Measurements from ENCODE around the gene CDH4.

CDH4 gene

DNA sequence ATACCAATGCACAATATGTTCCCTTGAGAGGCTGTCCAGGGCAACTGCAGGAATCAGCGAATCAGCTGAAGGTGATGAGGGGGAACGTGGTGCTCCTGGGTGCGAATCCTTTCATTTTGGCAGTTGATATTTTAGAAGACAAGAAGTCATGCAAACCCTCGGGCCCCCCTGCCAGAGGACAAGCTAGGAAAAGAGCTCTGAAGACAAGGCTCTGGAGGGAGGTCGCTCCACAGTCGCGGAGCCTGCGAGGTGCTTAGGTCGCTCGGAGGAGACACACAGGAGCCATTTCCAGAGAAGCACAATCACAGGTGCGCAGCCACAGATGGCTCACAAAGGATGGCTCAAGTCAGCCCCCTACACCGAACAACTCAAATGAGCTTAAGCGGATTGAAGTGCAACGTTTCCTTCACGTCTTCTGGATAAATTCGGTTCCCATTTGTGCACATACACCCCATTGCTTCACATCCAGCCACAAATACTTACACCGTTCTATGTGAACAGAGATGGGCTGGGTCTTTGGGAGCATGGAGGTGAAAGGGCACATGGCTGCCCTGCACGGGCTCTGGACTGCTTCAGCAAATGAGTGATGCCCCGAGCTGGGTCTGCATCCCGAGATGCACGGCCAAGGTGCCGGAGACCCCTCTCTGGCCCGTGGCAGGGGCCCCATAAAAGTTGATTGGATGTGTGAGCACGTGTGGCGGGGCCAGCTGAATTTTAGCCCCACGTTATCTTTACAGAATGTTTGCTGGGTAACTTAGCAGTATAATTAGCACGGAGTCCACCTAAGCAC is 527.3 kb downstream of the CDH4 start:
- H3K4me3 ChIP-seq (replicated peaks; ENCODE audit: low read depth, low read length): no peak overlapping the region
- TF ChIP-seq, protein P1, sequence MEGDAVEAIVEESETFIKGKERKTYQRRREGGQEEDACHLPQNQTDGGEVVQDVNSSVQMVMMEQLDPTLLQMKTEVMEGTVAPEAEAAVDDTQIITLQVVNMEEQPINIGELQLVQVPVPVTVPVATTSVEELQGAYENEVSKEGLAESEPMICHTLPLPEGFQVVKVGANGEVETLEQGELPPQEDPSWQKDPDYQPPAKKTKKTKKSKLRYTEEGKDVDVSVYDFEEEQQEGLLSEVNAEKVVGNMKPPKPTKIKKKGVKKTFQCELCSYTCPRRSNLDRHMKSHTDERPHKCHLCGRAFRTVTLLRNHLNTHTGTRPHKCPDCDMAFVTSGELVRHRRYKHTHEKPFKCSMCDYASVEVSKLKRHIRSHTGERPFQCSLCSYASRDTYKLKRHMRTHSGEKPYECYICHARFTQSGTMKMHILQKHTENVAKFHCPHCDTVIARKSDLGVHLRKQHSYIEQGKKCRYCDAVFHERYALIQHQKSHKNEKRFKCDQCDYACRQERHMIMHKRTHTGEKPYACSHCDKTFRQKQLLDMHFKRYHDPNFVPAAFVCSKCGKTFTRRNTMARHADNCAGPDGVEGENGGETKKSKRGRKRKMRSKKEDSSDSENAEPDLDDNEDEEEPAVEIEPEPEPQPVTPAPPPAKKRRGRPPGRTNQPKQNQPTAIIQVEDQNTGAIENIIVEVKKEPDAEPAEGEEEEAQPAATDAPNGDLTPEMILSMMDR (IDR thresholded peaks at IDR 0.05; ENCODE audit: low read length, missing control alignments): no peak
- no peak for DNase-seq (ENCODE audit: low read depth)

DNA sequence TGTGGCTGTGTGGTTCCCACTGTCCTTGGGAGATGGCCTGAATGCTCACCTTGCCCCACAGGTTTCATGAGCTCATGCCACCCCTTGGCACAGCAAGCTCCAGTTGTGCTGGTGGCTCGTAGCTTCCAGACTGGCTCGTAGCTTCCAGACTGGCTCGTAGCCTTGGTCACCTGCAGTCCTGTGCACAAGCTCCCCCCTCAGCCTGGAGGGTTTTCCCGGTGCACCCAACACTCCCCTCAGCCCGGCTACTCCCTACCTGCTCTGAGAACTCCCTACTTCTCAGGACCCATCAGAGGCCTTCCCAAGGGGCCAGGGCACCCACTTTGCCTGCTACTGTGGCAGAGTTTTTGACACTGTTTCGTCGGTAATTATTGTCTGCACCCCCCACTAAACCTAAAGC is 528.0 kb downstream of the CDH4 start:
- TF ChIP-seq, protein P1 (IDR thresholded peaks at IDR 0.05; ENCODE audit: low read length, missing control alignments): no peak
- DNase-seq (ENCODE audit: low read depth): no peak
- H3K4me3 ChIP-seq (replicated peaks; ENCODE audit: low read depth, low read length): no peak overlapping the region

DNA sequence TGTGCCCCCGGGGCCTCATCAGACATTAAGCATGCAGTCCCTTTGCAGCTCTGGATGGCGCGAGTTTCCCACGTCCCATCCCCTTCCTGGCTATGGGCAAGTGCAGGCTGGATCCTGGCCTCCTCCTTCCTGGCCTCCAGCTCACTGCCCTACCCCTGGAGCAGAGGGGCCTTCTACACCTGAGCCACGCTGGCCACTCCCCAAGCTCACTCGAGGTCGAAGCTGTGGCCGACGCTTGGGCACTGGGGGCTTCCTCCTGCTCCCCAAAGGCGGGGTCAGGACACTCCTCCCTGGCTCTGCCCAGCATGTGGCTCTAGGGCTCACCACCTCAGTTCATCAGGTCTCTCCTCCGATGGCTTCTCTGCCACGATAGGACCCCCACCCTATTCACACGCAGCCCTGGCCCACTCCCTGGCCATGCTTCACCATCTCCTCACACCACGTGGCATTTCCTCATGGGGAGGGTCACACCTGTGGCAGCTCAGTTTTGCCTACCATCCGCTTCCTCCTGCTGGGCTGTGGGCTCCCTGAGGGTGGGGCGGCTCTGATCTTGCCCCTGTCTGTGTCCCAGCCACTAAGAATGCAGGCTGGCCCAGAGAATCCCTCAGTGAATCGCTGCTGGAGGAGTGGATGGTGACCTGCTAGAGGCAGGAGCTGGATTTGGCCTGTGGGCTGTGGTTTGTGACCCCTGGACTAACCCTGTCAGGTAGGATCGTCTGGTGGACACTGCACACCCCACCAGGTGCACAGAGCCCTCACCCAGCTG is 532.9 kb downstream of the CDH4 start:
- TF ChIP-seq, protein P1 (IDR thresholded peaks at IDR 0.05; ENCODE audit: low read length, missing control alignments): no peak
- no peak for DNase-seq (ENCODE audit: low read depth)
- H3K4me3 ChIP-seq (replicated peaks; ENCODE audit: low read depth, low read length): no peak overlapping the region

DNA sequence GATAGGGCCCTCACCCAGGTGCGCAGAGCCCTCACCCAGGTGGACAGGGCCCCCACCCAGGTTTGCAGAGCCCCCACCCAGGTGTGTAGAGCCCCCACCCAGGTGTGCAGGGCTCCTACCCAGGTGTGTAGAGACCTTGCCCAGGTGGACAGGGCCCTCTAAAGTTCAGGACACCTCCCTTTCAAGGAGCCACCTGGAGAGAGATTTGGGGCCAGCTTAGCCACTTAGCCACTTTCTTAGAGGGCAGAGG is 533.4 kb downstream of the CDH4 start:
- H3K4me3 ChIP-seq (replicated peaks; ENCODE audit: low read depth, low read length): no peak overlapping the region
- TF ChIP-seq, protein P1 (IDR thresholded peaks at IDR 0.05; ENCODE audit: low read length, missing control alignments): no peak
- no peak for DNase-seq (ENCODE audit: low read depth)

DNA sequence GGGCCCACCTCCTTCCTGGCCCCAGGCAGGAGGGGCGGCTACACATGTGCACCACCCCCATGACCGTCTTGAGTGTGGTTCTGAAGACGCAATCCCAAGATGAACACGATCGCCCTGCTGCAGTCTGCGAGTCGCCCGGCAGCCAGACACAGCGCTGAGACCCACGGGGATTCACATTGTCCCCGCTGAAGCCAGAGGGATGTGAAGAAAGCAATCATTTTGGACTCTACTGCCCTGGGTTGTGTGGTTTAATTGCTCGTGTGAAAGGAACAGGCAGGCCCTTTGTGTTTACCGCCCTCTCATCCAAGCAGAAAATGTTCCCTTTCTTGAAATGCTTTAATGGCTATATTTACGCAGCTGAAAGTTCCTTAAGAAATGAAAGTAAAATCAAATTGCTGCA is 534.2 kb downstream of the CDH4 start:
- no peak overlapping the region for H3K4me3 ChIP-seq (replicated peaks; ENCODE audit: low read depth, low read length)
- no peak for DNase-seq (ENCODE audit: low read depth)

DNA sequence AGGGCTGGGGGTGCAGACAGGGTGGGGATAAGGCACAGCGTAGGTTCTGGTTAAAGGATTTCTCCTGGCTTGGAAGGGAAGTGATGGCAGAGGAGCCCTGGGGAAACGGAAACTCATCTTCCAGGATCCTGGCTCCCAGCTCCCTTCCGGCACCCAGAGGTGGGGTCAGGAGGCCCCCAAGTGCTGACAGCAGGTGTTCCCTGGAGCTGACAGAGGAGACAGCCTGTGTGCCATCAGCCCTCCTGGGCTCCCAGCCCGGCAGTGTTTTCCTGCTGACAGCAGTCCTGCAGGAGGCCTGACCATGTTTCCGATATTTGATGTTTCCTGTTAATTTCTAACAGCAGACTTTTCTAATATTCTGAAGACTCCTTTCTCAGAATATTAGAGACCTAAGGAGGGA is 536.3 kb downstream of the CDH4 start:
- TF ChIP-seq, protein P1 (IDR thresholded peaks at IDR 0.05; ENCODE audit: low read length, missing control alignments): no peak
- no peak for DNase-seq (ENCODE audit: low read depth)
- H3K4me3 ChIP-seq (replicated peaks; ENCODE audit: low read depth, low read length): no peak overlapping the region

More for the DNA sequence above, 534.2 kb downstream of the CDH4 start:
- TF ChIP-seq, protein P1 (IDR thresholded peaks at IDR 0.05; ENCODE audit: low read length, missing control alignments): no peak
